Measurements from ENCODE around the gene LLGL2. TPM values are rescaled to one million over a fixed set of nuclear protein-coding genes. Genes with fewer than 3 reads are reported as not detected.

Gene LLGL2
- total RNA-seq, 1 donor from 2014 or later: 477 TPM

- no peak for DNase-seq (ENCODE audit: low spot score)
Observed at GRCh38 chr17:75490953-75491649, 34.4 kb upstream of the LLGL2 start.

- no peak for DNase-seq (ENCODE audit: low spot score)
Observed at GRCh38 chr17:75491680-75492079, 33.8 kb upstream of the LLGL2 start.

- DNase-seq (ENCODE audit: low spot score): no peak
Observed at GRCh38 chr17:75492555-75493168, 32.8 kb upstream of the LLGL2 start.

- no peak for DNase-seq (ENCODE audit: low spot score)
Observed at GRCh38 chr17:75493476-75494129, 31.9 kb upstream of the LLGL2 start.

- DNase-seq (ENCODE audit: low spot score): no peak
Observed at GRCh38 chr17:75494326-75494877, 31.1 kb upstream of the LLGL2 start.

- no peak for DNase-seq (ENCODE audit: low spot score)
Observed at GRCh38 chr17:75496005-75496404, 29.5 kb upstream of the LLGL2 start.

GRCh38 chr17:75498039-75498725 is 27.3 kb upstream of the LLGL2 start:
- no peak for DNase-seq (ENCODE audit: low spot score)

GRCh38 chr17:75498726-75499213 is 26.7 kb upstream of the LLGL2 start:
- DNase-seq (ENCODE audit: low spot score): no peak

- DNase-seq (ENCODE audit: low spot score): no peak
Observed at GRCh38 chr17:75499313-75500022, 26.0 kb upstream of the LLGL2 start.

- no peak for DNase-seq (ENCODE audit: low spot score)
Observed at GRCh38 chr17:75500419-75501216, 24.9 kb upstream of the LLGL2 start.

- no peak for DNase-seq (ENCODE audit: low spot score)
Observed at GRCh38 chr17:75501378-75502071, 24.0 kb upstream of the LLGL2 start.

- no peak for DNase-seq (ENCODE audit: low spot score)
Observed at GRCh38 chr17:75502072-75502720, 23.3 kb upstream of the LLGL2 start.

- no peak for DNase-seq (ENCODE audit: low spot score)
Observed at GRCh38 chr17:75502721-75503329, 22.7 kb upstream of the LLGL2 start.

- DNase-seq (ENCODE audit: low spot score): no peak
Observed at GRCh38 chr17:75503337-75503950, 22.1 kb upstream of the LLGL2 start.

GRCh38 chr17:75503976-75504346 is 21.5 kb upstream of the LLGL2 start:
- DNase-seq (ENCODE audit: low spot score): no peak

- DNase-seq (ENCODE audit: low spot score): no peak
Observed at GRCh38 chr17:75504347-75505151, 20.9 kb upstream of the LLGL2 start.

- DNase-seq (ENCODE audit: low spot score): no peak
Observed at GRCh38 chr17:75505152-75505409, 20.4 kb upstream of the LLGL2 start.

- DNase-seq (ENCODE audit: low spot score): no peak
Observed at GRCh38 chr17:75505640-75506039, 19.9 kb upstream of the LLGL2 start.
